ENCODE results near the gene C6orf62.

- TF ChIP-seq CTCF (IDR thresholded peaks at IDR 0.05), result no peak
- TF ChIP-seq POLR2A (IDR thresholded peaks at IDR 0.05), result no peak
These were observed 63.7 kb downstream of the C6orf62 start for GRCh38 chr6:24655215-24655614.

Data from testis (tissue), 2 donors.